Memory B cell (primary cell): ENCODE data around the gene EPB41L2.

Experiments used
- ATAC-seq: fragments of 150-1000 bp; cut with Tn5 transposase; 2 replicates; pipeline ENCODE4 v1.10.0; 2021; ENCODE audit warnings: low read depth, mild to moderate bottlenecking, moderate library complexity
- DNase-seq, 2 donors: peaks; one replicate each; pipeline ENCODE4 v3.0.0; 2022; ENCODE audit warnings: low spot score in 2 of 2
- H3K27ac Mint-ChIP-seq: one replicate; pipeline ENCODE4 v1.8.0; 2022; ENCODE audit warnings: mild to moderate bottlenecking, moderate library complexity, mixed read lengths
- H3K27me3 Mint-ChIP-seq: one replicate; pipeline ENCODE4 v1.8.0; 2022; ENCODE audit warnings: mixed read lengths
- H3K36me3 Mint-ChIP-seq: one replicate; pipeline ENCODE4 v1.8.0; 2022; ENCODE audit warnings: mild to moderate bottlenecking, mixed read lengths
- H3K4me1 Mint-ChIP-seq: one replicate; pipeline ENCODE4 v1.8.0; 2022; ENCODE audit warnings: mixed read lengths
- H3K4me3 Mint-ChIP-seq: one replicate; pipeline ENCODE4 v1.8.0; 2022; ENCODE audit warnings: mild to moderate bottlenecking, moderate library complexity, mixed read lengths
- H3K9me3 Mint-ChIP-seq: one replicate; pipeline ENCODE4 v1.8.0; 2022; ENCODE audit warnings: mixed read lengths

Gene EPB41L2

DNA sequence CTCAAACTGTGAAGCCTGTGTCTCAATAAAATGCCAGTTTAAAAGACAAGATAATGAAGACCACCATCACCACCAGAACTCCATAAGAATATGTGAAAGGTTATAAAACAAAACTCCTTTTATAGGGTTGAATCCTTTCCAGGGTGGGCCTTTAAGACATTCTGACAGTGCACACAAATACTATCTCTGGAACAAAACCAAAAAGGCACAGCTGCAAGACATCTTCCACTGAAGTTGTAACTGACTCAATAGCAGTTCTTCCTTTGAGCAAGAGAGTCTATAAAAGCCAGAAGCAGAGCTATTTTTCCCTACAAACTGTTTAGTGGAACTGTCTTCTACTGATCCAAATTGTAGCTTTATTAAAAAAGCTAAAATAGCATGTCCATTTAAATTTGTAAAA lies 81.6 kb downstream of the EPB41L2 start:
- Mint-ChIP-seq H3K27ac (no peak overlapping the region), H3K36me3 (peaks cover 22% of the 10 kb centered on the region), H3K4me1 (peaks cover 12% of the 10 kb centered on the region), H3K4me3 (no peak overlapping the region), H3K9me3 (peaks cover 17% of the 10 kb centered on the region), H3K27me3 (no peaks in the 10 kb centered on the region)
- DNase-seq (no peak), ATAC-seq (no peak)

DNA sequence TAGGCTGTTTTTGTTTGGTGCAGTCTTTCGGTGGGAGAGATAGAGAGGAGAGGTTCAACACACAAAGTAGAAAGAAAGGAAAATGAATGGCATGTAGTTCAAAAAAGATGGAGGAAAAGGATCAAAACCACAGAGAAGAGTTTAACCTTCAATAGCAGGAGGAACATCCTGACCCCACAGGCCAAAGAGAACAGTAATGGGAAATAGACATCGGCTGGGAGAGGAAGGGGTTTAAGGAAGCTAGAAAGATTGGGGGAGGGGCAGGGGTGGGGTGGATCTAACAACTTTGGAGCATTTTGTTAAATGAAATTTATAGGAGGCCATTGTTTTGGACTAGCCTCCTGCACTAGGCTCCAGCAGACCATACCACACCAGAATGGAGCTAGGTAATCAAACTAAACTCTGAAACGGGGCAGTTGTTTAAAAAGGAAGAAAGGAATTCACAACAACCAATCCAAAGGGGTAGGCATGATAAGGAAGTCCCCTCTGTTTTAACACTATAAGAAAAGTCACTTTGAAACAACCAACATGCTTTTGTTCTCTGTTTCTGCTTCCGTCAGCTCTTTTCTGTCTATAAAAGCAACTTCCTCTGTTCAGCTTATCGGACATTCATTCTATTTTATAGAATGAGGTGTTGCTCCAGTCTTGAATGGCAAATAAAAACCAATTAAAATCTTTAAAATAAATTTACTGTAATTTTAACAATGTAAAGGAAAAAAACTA lies 82.6 kb downstream of the EPB41L2 start:
- peaks cover 9% of the 10 kb centered on the region for H3K9me3 Mint-ChIP-seq
- peaks cover 14% of the 10 kb centered on the region for H3K36me3 Mint-ChIP-seq
- H3K27me3 Mint-ChIP-seq = no peaks in the 10 kb centered on the region
- DNase-seq (no peak), ATAC-seq (peak; percentile 44)
- no peak overlapping the region for H3K4me3 Mint-ChIP-seq
- peaks cover 12% of the 10 kb centered on the region for H3K4me1 Mint-ChIP-seq
- H3K27ac Mint-ChIP-seq = no peak overlapping the region

DNA sequence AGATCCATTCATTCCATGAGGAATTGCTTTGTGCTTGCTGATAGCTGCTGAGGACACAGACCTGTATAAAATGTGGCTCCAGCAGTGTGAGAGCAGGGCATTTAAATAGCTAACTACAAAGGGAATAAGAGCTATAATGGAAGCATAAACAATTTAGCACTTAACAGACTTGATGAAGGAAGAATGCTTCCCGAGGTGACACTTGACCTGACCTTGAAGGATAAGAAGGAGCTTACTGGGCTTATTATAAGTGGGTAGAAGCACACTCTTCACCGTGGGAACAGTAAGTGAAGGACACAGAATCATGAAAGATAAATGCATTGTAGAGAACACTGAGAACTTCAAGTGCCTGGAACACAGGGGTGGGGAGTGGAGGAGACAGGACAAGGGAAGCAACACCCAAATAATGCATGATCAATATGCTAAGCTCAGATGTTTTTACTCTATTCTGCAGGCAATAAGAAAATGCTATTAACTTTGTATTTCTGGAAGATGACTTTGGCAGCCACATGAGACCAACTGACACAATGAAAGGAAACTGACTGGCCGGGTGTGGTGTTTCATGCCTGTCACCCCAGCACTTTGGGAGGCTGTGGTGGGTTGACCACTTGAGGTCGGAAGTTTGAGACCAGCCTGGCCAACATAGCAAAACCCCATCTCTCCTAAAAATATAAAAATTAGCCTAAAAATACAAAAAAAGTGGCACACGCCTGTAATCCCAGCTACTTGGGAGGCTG lies 84.2 kb downstream of the EPB41L2 start:
- no peaks in the 10 kb centered on the region for H3K27me3 Mint-ChIP-seq
- H3K27ac Mint-ChIP-seq = no peak overlapping the region
- no peak for DNase-seq
- peaks cover 2% of the 10 kb centered on the region for H3K9me3 Mint-ChIP-seq
- peaks cover 7% of the 10 kb centered on the region for H3K36me3 Mint-ChIP-seq
- H3K4me3 Mint-ChIP-seq = no peak overlapping the region
- H3K4me1 Mint-ChIP-seq = peaks cover 12% of the 10 kb centered on the region
- ATAC-seq = no peak

- H3K36me3 Mint-ChIP-seq = peaks cover 9% of the 10 kb centered on the region
- ATAC-seq (no peak), DNase-seq (no peak)
- H3K4me3 Mint-ChIP-seq = no peak overlapping the region
- H3K27ac Mint-ChIP-seq = no peak overlapping the region
- H3K4me1 Mint-ChIP-seq = peaks cover 12% of the 10 kb centered on the region
- H3K9me3 Mint-ChIP-seq = peaks cover 2% of the 10 kb centered on the region
- H3K27me3 Mint-ChIP-seq = no peaks in the 10 kb centered on the region
Observed at GRCh38 chr6:130978180-130978579, 84.9 kb downstream of the EPB41L2 start.

DNA sequence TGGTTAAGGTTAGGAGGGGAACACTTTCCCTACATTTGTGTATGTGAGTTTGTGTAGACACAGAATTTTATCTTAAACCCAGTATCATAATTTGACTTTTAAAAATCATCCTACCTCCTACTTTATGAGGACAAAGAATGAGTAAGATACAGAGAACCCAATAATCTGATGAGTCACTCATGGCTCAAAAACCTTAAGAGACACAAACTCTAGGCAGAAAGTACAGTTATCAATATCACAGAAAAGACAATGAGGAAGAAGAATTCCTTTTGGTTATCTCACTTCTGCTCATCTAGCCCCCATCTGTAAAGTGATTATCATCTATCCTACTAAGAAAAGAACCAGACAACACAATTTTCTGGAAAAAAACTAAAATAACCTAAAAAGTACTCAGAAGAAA lies 87.7 kb downstream of the EPB41L2 start:
- Mint-ChIP-seq H3K27me3 (no peaks in the 10 kb centered on the region), H3K4me3 (no peak overlapping the region), H3K4me1 (peaks cover 11% of the 10 kb centered on the region), H3K9me3 (peaks cover 2% of the 10 kb centered on the region), H3K27ac (no peak overlapping the region), H3K36me3 (peaks cover 9% of the 10 kb centered on the region)
- ATAC-seq (no peak), DNase-seq (no peak)

GRCh38 chr6:130973521-130974277 lies 89.3 kb downstream of the EPB41L2 start:
- no peak for ATAC-seq
- peaks cover 6% of the 10 kb centered on the region for H3K4me1 Mint-ChIP-seq
- peaks cover 7% of the 10 kb centered on the region for H3K36me3 Mint-ChIP-seq
- H3K27ac Mint-ChIP-seq = no peak overlapping the region
- no peak overlapping the region for H3K4me3 Mint-ChIP-seq
- H3K9me3 Mint-ChIP-seq = peaks cover 2% of the 10 kb centered on the region
- no peak for DNase-seq
- no peaks in the 10 kb centered on the region for H3K27me3 Mint-ChIP-seq

- H3K4me3 Mint-ChIP-seq = no peak overlapping the region
- peaks cover 2% of the 10 kb centered on the region for H3K9me3 Mint-ChIP-seq
- no peaks in the 10 kb centered on the region for H3K27me3 Mint-ChIP-seq
- peaks cover 3% of the 10 kb centered on the region for H3K4me1 Mint-ChIP-seq
- peaks cover 4% of the 10 kb centered on the region for H3K36me3 Mint-ChIP-seq
- no peak overlapping the region for H3K27ac Mint-ChIP-seq
- no peak for ATAC-seq
- no peak for DNase-seq
Observed at GRCh38 chr6:130971504-130971903, 91.5 kb downstream of the EPB41L2 start.

- ATAC-seq (no peak), DNase-seq (no peak)
- Mint-ChIP-seq H3K27me3 (no peaks in the 10 kb centered on the region), H3K4me3 (no peak overlapping the region), H3K27ac (no peak overlapping the region), H3K36me3 (peaks cover 4% of the 10 kb centered on the region), H3K9me3 (peaks cover 2% of the 10 kb centered on the region), H3K4me1 (peaks cover 6% of the 10 kb centered on the region)
Observed at GRCh38 chr6:130970839-130971410, 92.1 kb downstream of the EPB41L2 start.

GRCh38 chr6:130969791-130970491 lies 93.1 kb downstream of the EPB41L2 start:
- Mint-ChIP-seq H3K36me3 (peaks cover 4% of the 10 kb centered on the region), H3K9me3 (peaks cover 2% of the 10 kb centered on the region), H3K4me1 (peaks cover 6% of the 10 kb centered on the region), H3K4me3 (no peak overlapping the region), H3K27ac (no peak overlapping the region), H3K27me3 (no peaks in the 10 kb centered on the region)
- DNase-seq = no peak
- no peak for ATAC-seq

- Mint-ChIP-seq H3K4me3 (no peak overlapping the region), H3K27me3 (no peaks in the 10 kb centered on the region), H3K9me3 (peaks cover 2% of the 10 kb centered on the region), H3K27ac (no peak overlapping the region), H3K4me1 (peaks cover 10% of the 10 kb centered on the region), H3K36me3 (peaks cover 4% of the 10 kb centered on the region)
- DNase-seq = no peak
- no peak for ATAC-seq
Observed at GRCh38 chr6:130969166-130969565, 93.9 kb downstream of the EPB41L2 start.

DNA sequence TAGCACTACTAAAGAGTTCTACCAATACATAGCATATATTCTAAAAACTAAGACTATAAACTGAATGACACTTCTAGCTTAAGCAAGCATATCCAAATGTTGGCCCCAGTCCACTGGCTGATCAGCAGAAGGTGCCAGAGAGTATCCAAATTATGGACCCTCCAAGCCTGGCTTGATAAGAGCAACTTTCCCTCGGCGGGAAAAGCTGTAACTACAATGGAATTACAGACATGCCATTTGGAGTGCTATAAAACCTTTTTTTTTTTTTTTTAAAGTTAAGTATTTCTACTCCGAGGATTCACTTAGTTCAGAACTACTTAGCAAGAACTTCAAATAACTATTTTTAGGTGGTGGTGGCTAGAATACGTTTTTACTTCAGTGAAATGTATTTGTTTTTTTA lies 94.6 kb downstream of the EPB41L2 start:
- Mint-ChIP-seq H3K4me1 (peaks cover 13% of the 10 kb centered on the region), H3K27ac (no peak overlapping the region)
- no peak for ATAC-seq

GRCh38 chr6:130967502-130968445 lies 95.3 kb downstream of the EPB41L2 start:
- Mint-ChIP-seq H3K36me3 (no peaks in the 10 kb centered on the region), H3K4me3 (no peak overlapping the region), H3K4me1 (peaks cover 16% of the 10 kb centered on the region), H3K27me3 (no peaks in the 10 kb centered on the region), H3K27ac (no peak overlapping the region), H3K9me3 (no peaks in the 10 kb centered on the region)
- ATAC-seq (no peak), DNase-seq (no peak)

More for the DNA sequence above, 94.6 kb downstream of the EPB41L2 start:
- Mint-ChIP-seq H3K4me3 (no peak overlapping the region), H3K9me3 (no peaks in the 10 kb centered on the region), H3K27me3 (no peaks in the 10 kb centered on the region), H3K36me3 (no peaks in the 10 kb centered on the region)
- no peak for DNase-seq
